Fibroblast of lung (primary cell): ENCODE data around the gene CDC25A.

Experiments used
- EZH2 ChIP-seq: IDR thresholded peaks from 2 replicates; pipeline ENCODE4 v1.5.1; 2012; ENCODE audit warnings: low read length, control low read depth, mild to moderate bottlenecking; ENCODE audit errors: missing control alignments
- TF ChIP-seq, protein P1 (sequence below), 2 donors: IDR thresholded peaks in 1 of 2; conservative IDR thresholded peaks in 1 of 2; 1 replicate in 1 of 2; 2 replicates in 1 of 2; pipeline ENCODE4 v1.5.1; 2011 to 2012; ENCODE audit warnings: low read length in 2 of 2, control low read depth in 1 of 2, inconsistent platforms in 1 of 2, low read depth in 1 of 2, mild to moderate bottlenecking in 1 of 2

DNA sequence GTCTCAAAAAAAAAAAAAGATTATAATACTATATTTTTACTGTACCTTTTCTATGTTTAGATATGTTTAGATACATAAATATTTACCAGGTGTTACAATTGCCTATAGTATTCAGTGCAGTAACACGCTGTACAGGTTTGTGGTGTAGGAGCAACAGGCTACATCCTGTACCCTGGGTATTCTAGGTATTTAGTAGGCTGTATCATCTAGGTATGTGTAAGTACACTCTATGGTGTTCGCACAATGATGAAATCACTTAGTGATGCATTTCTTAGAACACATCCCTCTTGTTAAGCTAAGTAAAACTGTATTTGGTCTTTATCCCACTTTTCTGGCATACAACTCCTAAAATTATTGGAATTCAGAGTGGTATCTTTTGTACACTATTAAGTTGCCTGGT is 77.8 kb downstream of the CDC25A start:
- TF ChIP-seq, protein P1, sequence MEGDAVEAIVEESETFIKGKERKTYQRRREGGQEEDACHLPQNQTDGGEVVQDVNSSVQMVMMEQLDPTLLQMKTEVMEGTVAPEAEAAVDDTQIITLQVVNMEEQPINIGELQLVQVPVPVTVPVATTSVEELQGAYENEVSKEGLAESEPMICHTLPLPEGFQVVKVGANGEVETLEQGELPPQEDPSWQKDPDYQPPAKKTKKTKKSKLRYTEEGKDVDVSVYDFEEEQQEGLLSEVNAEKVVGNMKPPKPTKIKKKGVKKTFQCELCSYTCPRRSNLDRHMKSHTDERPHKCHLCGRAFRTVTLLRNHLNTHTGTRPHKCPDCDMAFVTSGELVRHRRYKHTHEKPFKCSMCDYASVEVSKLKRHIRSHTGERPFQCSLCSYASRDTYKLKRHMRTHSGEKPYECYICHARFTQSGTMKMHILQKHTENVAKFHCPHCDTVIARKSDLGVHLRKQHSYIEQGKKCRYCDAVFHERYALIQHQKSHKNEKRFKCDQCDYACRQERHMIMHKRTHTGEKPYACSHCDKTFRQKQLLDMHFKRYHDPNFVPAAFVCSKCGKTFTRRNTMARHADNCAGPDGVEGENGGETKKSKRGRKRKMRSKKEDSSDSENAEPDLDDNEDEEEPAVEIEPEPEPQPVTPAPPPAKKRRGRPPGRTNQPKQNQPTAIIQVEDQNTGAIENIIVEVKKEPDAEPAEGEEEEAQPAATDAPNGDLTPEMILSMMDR (conservative IDR thresholded peaks at IDR 0.05 in 1 of 2, IDR thresholded peaks at IDR 0.05 in 1 of 2; ENCODE audit: low read depth in 1 of 2, low read length in 2 of 2): no peak
- TF ChIP-seq EZH2: no peak
